Heart left ventricle (tissue), 13 donors: ENCODE results near the gene LRRC31.

Experiments
- POLR2A ChIP-seq, 2 donors: fragments of 450-650 bp; IDR thresholded peaks; one replicate each; pipeline ENCODE4 v1.6.1; 2017; ENCODE audit warnings: antibody characterized with exemption in 2 of 2, mild to moderate bottlenecking in 2 of 2, moderate library complexity in 2 of 2
- TF ChIP-seq, protein P1 (sequence below), 12 donors: fragments of 200-600 bp; sonication (generic) in 4 of 12; IDR thresholded peaks; one replicate each; pipeline versions ENCODE4 v1.5.0 to v1.8.0; 2018 to 2022; ENCODE audit warnings: antibody characterized with exemption in 12 of 12, mild to moderate bottlenecking in 5 of 12
- donor health status: ischemic (EF 13 %, LVEDD 7.1; RV severe dilation, severe dysfunction).
- donor health status: DM: no; HTN: yes; CAD: no.
- donor health status: DM: no; HTN: no; CAD: no.
- donor health status: ischemic (EF 25% LVEDD 6.9; RV normal size, moderate dysfunction).
- donor health status: ischemic (EF 25% LVEDD 5.7; RV mildly dilated, moderate dysfunction).
- donor health status: ischemic (EF 35%, LVEDD 5.7; RV mildly dilated, moderate dysfunction).
- donor health status: nonischemic (EF 11% LVEDD 7.7; RV severe dilation, severe dysfunction).
- donor health status: DM: yes; HTN: yes; CAD: no.
- donor health status: PGD.
- donor health status: ischemic (EF 29% LVEDD 5.4; RV normal size, mild dysfunction).
- donor health status: nonischemic (EF 23%, LVEDD 6.1; RV moderate dilation, normal function).

GRCh38 chr3:169822091-169822490 lies 47.6 kb downstream of the LRRC31 start:
- TF ChIP-seq POLR2A (IDR thresholded peaks at IDR 0.05) = no peak
- TF ChIP-seq, protein P1, sequence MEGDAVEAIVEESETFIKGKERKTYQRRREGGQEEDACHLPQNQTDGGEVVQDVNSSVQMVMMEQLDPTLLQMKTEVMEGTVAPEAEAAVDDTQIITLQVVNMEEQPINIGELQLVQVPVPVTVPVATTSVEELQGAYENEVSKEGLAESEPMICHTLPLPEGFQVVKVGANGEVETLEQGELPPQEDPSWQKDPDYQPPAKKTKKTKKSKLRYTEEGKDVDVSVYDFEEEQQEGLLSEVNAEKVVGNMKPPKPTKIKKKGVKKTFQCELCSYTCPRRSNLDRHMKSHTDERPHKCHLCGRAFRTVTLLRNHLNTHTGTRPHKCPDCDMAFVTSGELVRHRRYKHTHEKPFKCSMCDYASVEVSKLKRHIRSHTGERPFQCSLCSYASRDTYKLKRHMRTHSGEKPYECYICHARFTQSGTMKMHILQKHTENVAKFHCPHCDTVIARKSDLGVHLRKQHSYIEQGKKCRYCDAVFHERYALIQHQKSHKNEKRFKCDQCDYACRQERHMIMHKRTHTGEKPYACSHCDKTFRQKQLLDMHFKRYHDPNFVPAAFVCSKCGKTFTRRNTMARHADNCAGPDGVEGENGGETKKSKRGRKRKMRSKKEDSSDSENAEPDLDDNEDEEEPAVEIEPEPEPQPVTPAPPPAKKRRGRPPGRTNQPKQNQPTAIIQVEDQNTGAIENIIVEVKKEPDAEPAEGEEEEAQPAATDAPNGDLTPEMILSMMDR (IDR thresholded peaks at IDR 0.05) = no peak
